ENCODE results near the gene CXXC1.

The CXXC1 gene

DNA sequence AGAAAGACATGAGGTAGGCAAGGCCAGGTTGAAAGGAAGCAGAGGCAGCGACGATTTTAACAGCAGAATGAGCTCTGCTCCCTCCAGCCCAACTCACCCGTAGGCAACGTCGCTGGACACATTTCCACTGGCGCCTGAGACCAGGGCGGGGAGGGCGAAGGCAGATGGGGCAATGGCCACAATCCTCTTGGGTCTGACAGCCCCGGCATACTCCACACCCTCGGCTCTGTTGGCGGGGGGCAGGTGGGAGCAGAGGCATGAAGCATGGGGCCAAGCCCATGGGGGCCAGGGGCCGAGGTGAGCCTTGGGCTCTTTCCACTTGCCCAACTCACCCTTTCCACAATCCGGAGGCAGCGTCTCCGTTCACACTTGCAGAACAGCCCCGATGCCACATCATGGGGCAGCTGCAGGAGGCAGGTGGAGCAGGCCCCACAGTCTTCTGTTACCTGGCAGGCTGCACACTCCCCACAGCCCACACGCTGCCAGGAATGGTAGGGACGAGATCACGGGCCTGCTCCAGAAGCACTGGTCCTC is 11.9 kb downstream of the CXXC1 start:
- Histone ChIP-seq H3K4me3 (ENCODE audit: low read depth, low read length) (no peak overlapping the region), H3K9me3 (ENCODE audit: insufficient read depth, low read depth, low read length) (peaks cover 6% of the 10 kb centered on the region), H2BK12ac (ENCODE audit: low read length) (no peak overlapping the region), H3K23ac (ENCODE audit: low read length) (no peak overlapping the region), H3K4me1 (ENCODE audit: control insufficient read depth in 1 of 2, insufficient read depth in 2 of 2, low read length in 2 of 2) (peaks cover 8% of the 10 kb centered on the region in 2 experiments), H2BK5ac (ENCODE audit: low read depth, low read length, poor library complexity) (no peak overlapping the region), H3K27me3 (ENCODE audit: insufficient read depth, low read length) (no peaks in the 10 kb centered on the region), H4K91ac (ENCODE audit: low read depth, low read length) (no peak overlapping the region), H3K79me2 (ENCODE audit: control insufficient read depth, insufficient read depth, low read length, poor library complexity) (peaks cover 4% of the 10 kb centered on the region), H3K79me1 (ENCODE audit: low read length) (no peaks in the 10 kb centered on the region), H3K14ac (ENCODE audit: low read length) (no peak overlapping the region), H3K4ac (ENCODE audit: low read depth, low read length) (no peak overlapping the region), H3K27ac (ENCODE audit: low read depth, low read length) (no peak overlapping the region), H3K4me2 (ENCODE audit: low read length) (no peak overlapping the region), H4K8ac (ENCODE audit: low read depth, low read length) (no peak overlapping the region), H3K36me3 (ENCODE audit: control insufficient read depth in 1 of 2, insufficient read depth in 2 of 2, low read length in 2 of 2) (peaks cover 55 to 63% of the 10 kb centered on the region in 2 experiments), H2AFZ (ENCODE audit: insufficient read depth, low read length, poor library complexity) (no peak overlapping the region), H2BK120ac (ENCODE audit: insufficient read depth, low read length, poor library complexity) (no peak overlapping the region), H2AK5ac (ENCODE audit: low read length) (no peak overlapping the region), H3K18ac (ENCODE audit: low read length) (no peak overlapping the region), H3K9ac (ENCODE audit: low read length) (no peak overlapping the region), H4K12ac (ENCODE audit: low read depth, low read length) (no peak overlapping the region)
- no peak for DNase-seq
- WGBS (ENCODE audit: extremely low coverage, insufficient coverage, insufficient read length): no CpG with 5 or more reads among the region's 19 CpGs

DNA sequence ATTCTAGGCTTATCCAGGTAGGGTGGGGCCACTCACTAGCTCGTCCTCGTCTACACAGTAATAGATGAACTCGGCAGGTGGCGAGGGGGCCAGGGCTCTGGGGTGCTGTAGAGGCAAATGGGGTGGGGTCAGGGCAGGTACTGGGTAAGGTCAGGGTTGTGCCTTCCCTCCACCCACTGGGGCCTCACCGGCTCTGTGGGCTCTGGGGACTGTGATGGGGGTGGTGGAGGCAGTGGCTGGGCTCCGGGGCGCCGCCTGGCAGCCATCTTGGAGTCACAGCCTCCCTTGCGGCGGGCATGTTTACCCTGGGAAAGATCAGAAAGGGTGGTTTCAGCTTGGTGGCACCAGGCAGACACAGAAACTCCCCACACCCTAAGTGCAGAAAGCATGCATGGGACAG is 12.6 kb downstream of the CXXC1 start:
- Histone ChIP-seq H3K4ac (ENCODE audit: low read depth, low read length) (no peak overlapping the region), H3K18ac (ENCODE audit: low read length) (no peak overlapping the region), H2BK120ac (ENCODE audit: insufficient read depth, low read length, poor library complexity) (no peak overlapping the region), H3K9me3 (ENCODE audit: insufficient read depth, low read depth, low read length) (peaks cover 6% of the 10 kb centered on the region), H4K91ac (ENCODE audit: low read depth, low read length) (no peak overlapping the region), H3K36me3 (ENCODE audit: control insufficient read depth in 1 of 2, insufficient read depth in 2 of 2, low read length in 2 of 2) (peaks cover 57 to 69% of the 10 kb centered on the region in 2 experiments), H3K79me2 (ENCODE audit: control insufficient read depth, insufficient read depth, low read length, poor library complexity) (no peaks in the 10 kb centered on the region), H3K23ac (ENCODE audit: low read length) (no peak overlapping the region), H4K8ac (ENCODE audit: low read depth, low read length) (no peak overlapping the region), H3K4me3 (ENCODE audit: low read depth, low read length) (no peak overlapping the region), H3K27me3 (ENCODE audit: insufficient read depth, low read length) (no peaks in the 10 kb centered on the region), H2AFZ (ENCODE audit: insufficient read depth, low read length, poor library complexity) (no peak overlapping the region), H2AK5ac (ENCODE audit: low read length) (no peak overlapping the region), H3K27ac (ENCODE audit: low read depth, low read length) (no peak overlapping the region), H3K14ac (ENCODE audit: low read length) (no peak overlapping the region), H4K12ac (ENCODE audit: low read depth, low read length) (no peak overlapping the region), H2BK5ac (ENCODE audit: low read depth, low read length, poor library complexity) (no peak overlapping the region), H2BK12ac (ENCODE audit: low read length) (no peak overlapping the region), H3K4me2 (ENCODE audit: low read length) (no peak overlapping the region), H3K9ac (ENCODE audit: low read length) (no peak overlapping the region), H3K4me1 (ENCODE audit: control insufficient read depth in 1 of 2, insufficient read depth in 2 of 2, low read length in 2 of 2) (peaks cover 3% of the 10 kb centered on the region in 2 experiments), H3K79me1 (ENCODE audit: low read length) (no peaks in the 10 kb centered on the region)
- DNase-seq: no peak
- WGBS (ENCODE audit: extremely low coverage, insufficient coverage, insufficient read length): no CpG with 5 or more reads among the region's 10 CpGs

DNA sequence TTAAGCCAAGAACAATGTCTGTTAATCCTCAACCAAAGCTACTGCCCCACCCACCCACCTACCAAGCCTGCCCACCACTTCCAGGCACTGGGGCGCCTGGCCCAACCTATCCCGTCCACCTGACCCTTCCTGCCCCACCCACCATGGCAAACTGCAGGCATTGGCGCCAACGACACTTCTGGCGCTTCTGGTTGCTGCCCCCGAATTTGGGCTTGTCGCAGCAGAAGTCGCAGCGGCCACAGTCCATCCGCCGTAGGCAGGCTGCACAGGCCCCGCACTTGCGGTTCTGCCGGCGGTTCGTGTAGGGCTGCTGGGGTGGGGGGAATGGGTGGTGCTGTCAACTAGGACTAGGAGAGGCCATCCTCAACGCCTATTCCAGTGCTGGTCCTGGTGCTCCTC is 13.4 kb downstream of the CXXC1 start:
- H2AFZ ChIP-seq (ENCODE audit: insufficient read depth, low read length, poor library complexity): no peak overlapping the region
- no peak overlapping the region for H2BK120ac ChIP-seq (ENCODE audit: insufficient read depth, low read length, poor library complexity)
- no peak for DNase-seq
- H3K4me2 ChIP-seq (ENCODE audit: low read length): no peak overlapping the region
- no peak overlapping the region for H3K9ac ChIP-seq (ENCODE audit: low read length)
- no peak overlapping the region for H4K8ac ChIP-seq (ENCODE audit: low read depth, low read length)
- H3K36me3 ChIP-seq (ENCODE audit: control insufficient read depth in 1 of 2, insufficient read depth in 2 of 2, low read length in 2 of 2): peaks cover 61 to 76% of the 10 kb centered on the region in 2 experiments
- H3K4me3 ChIP-seq (ENCODE audit: low read depth, low read length): no peak overlapping the region
- H3K4ac ChIP-seq (ENCODE audit: low read depth, low read length): no peak overlapping the region
- no peak overlapping the region for H2BK12ac ChIP-seq (ENCODE audit: low read length)
- H3K4me1 ChIP-seq (ENCODE audit: control insufficient read depth in 1 of 2, insufficient read depth in 2 of 2, low read length in 2 of 2): no peaks in the 10 kb centered on the region
- H3K79me2 ChIP-seq (ENCODE audit: control insufficient read depth, insufficient read depth, low read length, poor library complexity): no peaks in the 10 kb centered on the region
- no peak overlapping the region for H3K14ac ChIP-seq (ENCODE audit: low read length)
- no peak overlapping the region for H3K18ac ChIP-seq (ENCODE audit: low read length)
- no peak overlapping the region for H2AK5ac ChIP-seq (ENCODE audit: low read length)
- no CpG with 5 or more reads among the region's 17 CpGs for WGBS (ENCODE audit: extremely low coverage, insufficient coverage, insufficient read length)
- H3K27ac ChIP-seq (ENCODE audit: low read depth, low read length): no peak overlapping the region
- H3K79me1 ChIP-seq (ENCODE audit: low read length): no peaks in the 10 kb centered on the region
- H3K9me3 ChIP-seq (ENCODE audit: insufficient read depth, low read depth, low read length): peaks cover 6% of the 10 kb centered on the region
- H3K27me3 ChIP-seq (ENCODE audit: insufficient read depth, low read length): no peaks in the 10 kb centered on the region
- H3K23ac ChIP-seq (ENCODE audit: low read length): no peak overlapping the region
- no peak overlapping the region for H4K12ac ChIP-seq (ENCODE audit: low read depth, low read length)
- no peak overlapping the region for H4K91ac ChIP-seq (ENCODE audit: low read depth, low read length)
- no peak overlapping the region for H2BK5ac ChIP-seq (ENCODE audit: low read depth, low read length, poor library complexity)

DNA sequence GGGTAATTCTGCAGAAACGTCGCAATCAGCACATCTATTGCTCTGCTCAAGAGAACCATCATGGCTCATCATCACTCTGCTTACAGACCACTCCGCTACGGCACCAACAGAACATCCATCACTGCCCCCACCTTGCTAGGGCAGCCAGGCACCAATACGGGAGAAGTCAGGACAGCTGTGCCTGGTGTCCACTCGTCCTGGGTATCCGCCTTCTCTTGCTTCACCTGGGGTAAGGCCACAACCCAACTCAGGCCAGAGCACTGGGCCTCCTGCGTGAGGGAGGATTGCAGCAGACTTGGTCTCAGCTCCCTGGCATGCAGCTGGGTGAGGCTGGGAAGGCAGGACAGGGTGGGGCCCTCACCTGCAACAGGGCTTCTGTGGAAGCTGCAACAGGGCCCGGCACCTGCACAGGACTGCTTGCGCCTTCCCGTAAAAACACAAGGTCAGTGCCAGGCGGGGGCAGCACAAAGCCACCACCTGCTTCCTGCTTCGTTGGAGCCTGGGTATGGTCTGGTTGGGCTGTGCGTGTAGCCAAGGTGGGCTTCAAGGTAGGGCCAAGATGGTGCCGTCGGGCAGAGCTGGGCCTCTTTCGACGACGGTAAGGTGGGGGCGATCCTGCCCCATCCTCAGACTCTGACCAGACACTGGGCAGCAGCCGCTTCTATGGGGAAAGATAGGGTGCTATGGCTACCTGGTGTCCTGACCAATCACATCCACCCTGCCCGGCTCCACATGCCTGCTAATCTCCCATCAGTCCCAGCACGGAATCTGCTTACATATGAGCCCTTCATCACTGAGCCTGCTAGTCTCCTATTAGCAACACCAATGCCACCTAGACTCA is 14.1 kb downstream of the CXXC1 start:
- Histone ChIP-seq H2BK120ac (ENCODE audit: insufficient read depth, low read length, poor library complexity) (no peak overlapping the region), H2AFZ (ENCODE audit: insufficient read depth, low read length, poor library complexity) (no peak overlapping the region), H3K9ac (ENCODE audit: low read length) (no peak overlapping the region), H3K9me3 (ENCODE audit: insufficient read depth, low read depth, low read length) (peaks cover 6% of the 10 kb centered on the region), H3K79me1 (ENCODE audit: low read length) (no peaks in the 10 kb centered on the region), H4K12ac (ENCODE audit: low read depth, low read length) (peak overlapping the region; percentile 39), H3K4me3 (ENCODE audit: low read depth, low read length) (no peak overlapping the region), H3K4me2 (ENCODE audit: low read length) (no peak overlapping the region), H4K8ac (ENCODE audit: low read depth, low read length) (no peak overlapping the region), H3K79me2 (ENCODE audit: control insufficient read depth, insufficient read depth, low read length, poor library complexity) (no peaks in the 10 kb centered on the region), H3K18ac (ENCODE audit: low read length) (no peak overlapping the region), H4K91ac (ENCODE audit: low read depth, low read length) (no peak overlapping the region), H3K4me1 (ENCODE audit: control insufficient read depth in 1 of 2, insufficient read depth in 2 of 2, low read length in 2 of 2) (no peaks in the 10 kb centered on the region), H3K27ac (ENCODE audit: low read depth, low read length) (no peak overlapping the region), H3K14ac (ENCODE audit: low read length) (no peak overlapping the region), H3K23ac (ENCODE audit: low read length) (no peak overlapping the region), H2AK5ac (ENCODE audit: low read length) (no peak overlapping the region), H3K27me3 (ENCODE audit: insufficient read depth, low read length) (no peaks in the 10 kb centered on the region), H2BK12ac (ENCODE audit: low read length) (no peak overlapping the region), H3K4ac (ENCODE audit: low read depth, low read length) (no peak overlapping the region), H3K36me3 (ENCODE audit: control insufficient read depth in 1 of 2, insufficient read depth in 2 of 2, low read length in 2 of 2) (peaks cover 62 to 78% of the 10 kb centered on the region in 2 experiments), H2BK5ac (ENCODE audit: low read depth, low read length, poor library complexity) (no peak overlapping the region)
- peak; percentile 61 to 62 for DNase-seq
- no CpG with 5 or more reads among the region's 23 CpGs for WGBS (ENCODE audit: extremely low coverage, insufficient coverage, insufficient read length)
